Fibroblast of pulmonary artery (primary cell): ENCODE data around the gene RASSF5.
"Not testable (repeated sequence)": the region's sequence is repeated elsewhere in the genome, so short reads cannot be mapped to it uniquely, and the experiment has no call there.

ENCODE experiments used
- DNase-seq: peaks from one replicate; pipeline ENCODE4 v3.0.0-alpha.2; 2010; ENCODE audit warnings: low read depth
- H3K4me3 ChIP-seq: replicated peaks from 2 replicates; pipeline ENCODE4 v1.5.1; 2011; ENCODE audit warnings: low read depth, mild to moderate bottlenecking, control low read depth, low read length, moderate library complexity
- TF ChIP-seq, protein P1 (sequence below): IDR thresholded peaks from 2 replicates; pipeline ENCODE4 v1.5.1; 2011; ENCODE audit warnings: mild to moderate bottlenecking, control low read depth, low read length, inconsistent platforms; ENCODE audit errors: missing control alignments

Gene RASSF5

DNA sequence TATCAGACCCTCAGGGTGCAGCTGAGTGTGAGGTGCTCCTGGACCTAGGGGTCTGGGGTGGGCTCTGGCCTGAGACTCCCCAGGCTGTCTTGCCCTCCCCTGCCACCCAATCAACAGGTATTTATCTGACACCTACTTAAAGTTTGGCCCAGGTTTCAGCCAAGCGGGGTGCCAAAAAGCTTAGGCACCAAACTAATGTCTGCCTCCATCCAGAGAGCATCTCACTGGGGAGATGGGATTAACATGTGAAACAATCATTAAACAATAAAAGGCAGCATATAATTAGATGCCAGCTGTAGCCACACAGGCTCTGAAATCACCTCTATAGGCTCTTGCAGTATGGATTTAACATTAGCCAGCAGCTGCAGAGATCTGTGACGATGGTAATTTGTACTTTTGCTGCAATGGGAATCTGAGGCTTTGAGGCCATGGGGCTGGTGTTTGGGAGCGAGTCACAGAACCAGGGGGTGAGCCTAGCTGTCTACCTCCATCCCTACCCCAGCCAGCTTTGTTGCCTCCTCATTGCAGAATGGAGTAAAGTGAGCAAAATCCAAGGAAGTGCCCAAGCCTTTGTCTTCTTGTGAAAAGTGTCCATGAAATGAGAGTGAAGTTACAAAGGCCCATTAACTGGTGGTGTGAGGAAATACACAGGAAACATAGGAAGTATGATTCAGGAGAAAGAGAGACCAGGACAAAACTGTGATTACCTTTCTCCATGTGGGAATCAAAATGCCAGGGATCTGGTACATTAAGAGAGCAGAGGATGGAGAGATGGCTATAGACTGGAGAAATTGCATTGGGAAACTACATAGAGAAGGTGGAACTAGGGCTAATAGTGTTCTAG is 68.8 kb downstream of the RASSF5 start:
- H3K4me3 ChIP-seq, result no peak overlapping the region
- TF ChIP-seq, protein P1, sequence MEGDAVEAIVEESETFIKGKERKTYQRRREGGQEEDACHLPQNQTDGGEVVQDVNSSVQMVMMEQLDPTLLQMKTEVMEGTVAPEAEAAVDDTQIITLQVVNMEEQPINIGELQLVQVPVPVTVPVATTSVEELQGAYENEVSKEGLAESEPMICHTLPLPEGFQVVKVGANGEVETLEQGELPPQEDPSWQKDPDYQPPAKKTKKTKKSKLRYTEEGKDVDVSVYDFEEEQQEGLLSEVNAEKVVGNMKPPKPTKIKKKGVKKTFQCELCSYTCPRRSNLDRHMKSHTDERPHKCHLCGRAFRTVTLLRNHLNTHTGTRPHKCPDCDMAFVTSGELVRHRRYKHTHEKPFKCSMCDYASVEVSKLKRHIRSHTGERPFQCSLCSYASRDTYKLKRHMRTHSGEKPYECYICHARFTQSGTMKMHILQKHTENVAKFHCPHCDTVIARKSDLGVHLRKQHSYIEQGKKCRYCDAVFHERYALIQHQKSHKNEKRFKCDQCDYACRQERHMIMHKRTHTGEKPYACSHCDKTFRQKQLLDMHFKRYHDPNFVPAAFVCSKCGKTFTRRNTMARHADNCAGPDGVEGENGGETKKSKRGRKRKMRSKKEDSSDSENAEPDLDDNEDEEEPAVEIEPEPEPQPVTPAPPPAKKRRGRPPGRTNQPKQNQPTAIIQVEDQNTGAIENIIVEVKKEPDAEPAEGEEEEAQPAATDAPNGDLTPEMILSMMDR, result no peak
- DNase-seq, result no peak

DNA sequence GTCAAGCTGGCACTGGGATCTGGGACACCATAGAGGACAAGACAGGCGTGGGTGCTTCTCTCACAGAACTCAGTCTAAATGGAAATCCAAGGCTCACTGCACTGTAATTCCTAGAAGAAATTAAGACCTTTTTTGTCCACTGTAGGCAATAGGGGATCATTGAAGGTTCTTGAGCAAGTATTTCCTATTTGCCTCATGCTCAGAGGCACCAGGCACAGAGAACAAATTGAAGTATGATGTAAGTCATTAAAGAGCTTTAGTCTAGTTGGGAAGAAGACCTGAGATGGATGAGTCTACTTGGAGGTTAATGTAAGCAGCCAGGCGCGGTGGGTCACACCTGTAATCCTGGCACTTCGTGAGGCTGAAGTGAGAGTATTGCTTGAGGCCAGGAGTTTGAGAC is 70.3 kb downstream of the RASSF5 start:
- TF ChIP-seq, protein P1, result no peak
- H3K4me3 ChIP-seq, result no peak overlapping the region

DNA sequence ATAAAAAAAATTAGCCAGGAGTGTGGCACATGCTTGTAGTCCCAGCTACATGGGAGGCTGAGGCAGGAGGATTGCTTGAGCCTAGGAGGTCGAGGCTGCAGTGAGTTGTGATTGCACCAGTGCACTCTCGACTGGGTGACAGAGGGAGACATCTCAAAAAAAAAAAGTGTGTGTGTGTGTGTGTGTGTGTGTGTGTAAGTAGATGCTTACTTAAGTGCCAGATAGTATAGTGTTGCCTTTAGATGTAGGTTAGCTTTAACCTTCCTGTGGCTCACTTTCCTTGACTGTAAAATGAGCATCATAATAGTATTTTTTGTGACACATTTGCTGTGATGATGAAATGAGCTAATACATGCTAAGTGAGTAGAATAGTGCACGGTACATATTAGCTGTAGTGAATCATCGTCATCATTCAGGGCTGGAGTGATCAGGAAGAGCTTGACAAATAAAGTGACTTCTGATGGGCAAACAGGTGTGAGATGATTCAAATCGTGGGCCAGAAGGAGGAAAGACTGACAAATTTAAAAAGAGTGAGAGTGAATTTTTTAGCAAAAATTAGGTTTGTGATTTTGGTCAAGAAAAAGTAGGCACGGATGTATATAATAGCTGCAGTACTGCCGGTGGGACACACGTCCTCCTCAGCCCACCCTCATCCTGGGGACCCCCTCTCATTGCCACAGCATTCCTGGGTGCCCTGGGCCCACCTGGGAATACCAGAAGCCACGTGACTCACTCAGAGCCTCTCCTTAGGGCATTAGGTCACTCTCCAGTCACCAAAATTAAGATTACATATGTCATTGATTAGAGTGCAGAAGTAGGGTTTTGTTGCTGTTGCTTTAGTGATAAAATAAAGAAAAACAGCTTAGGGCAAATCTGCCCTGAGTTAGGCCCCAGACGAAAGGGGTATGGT is 71.0 kb downstream of the RASSF5 start:
- no peak overlapping the region for H3K4me3 ChIP-seq
- TF ChIP-seq, protein P1, result no peak
- no peak for DNase-seq

More for the DNA sequence above, 70.3 kb downstream of the RASSF5 start:
- no peak for DNase-seq

DNA sequence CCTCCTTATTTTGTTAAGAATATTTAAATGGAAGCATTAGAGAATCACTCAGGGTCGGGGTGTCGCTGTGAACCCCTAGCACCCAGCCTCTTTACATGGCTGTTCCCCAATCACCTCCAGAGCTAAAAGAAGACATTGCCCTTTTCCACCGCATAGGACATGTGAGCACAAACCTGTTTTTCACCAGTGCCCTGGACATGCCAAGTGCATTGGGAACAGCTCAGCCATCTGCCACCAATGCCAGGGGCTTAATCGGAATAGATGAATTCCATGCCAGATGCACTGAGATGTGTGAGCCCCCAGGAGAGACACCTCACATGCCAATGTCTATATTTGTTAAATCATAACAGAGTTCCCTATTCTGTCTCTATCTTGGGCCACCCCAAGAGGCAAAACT is 71.6 kb downstream of the RASSF5 start:
- DNase-seq, result no peak
- H3K4me3 ChIP-seq, result no peak overlapping the region
- TF ChIP-seq, protein P1, result no peak

DNA sequence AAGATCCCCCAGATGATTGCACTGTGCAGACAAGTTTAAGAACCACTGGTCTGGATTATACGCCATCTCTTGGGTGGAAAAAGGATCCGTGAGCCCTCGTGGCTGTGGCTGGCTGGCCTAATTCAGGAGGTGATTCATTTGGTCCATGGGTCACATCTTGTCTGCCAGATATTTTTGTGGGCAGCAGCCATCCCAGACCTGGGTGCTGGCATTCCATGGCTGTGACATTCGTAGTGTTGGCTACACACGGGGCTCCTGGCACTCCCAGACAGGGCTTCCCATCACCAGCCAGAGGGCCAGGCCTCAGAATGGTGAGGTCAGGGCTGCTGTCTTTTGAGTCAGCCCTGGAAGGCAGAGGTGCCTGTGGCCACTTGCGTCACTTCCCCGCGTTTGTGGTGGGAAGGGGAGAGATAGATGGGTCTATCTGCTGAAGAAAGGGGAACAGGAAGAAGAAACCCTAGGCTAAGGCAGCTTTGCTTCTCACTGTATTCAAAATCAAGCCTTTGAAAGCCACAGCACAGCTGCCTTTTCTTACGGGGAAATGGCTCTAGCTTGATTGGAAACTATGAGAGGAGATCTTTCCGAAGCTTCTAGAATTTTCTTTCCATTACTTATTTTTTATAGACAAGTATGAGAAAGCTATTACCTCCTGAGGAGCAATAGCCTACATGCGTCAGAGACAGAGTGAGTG is 72.6 kb downstream of the RASSF5 start:
- TF ChIP-seq, protein P1, result no peak
- H3K4me3 ChIP-seq, result no peak overlapping the region
- DNase-seq, result no peak

DNA sequence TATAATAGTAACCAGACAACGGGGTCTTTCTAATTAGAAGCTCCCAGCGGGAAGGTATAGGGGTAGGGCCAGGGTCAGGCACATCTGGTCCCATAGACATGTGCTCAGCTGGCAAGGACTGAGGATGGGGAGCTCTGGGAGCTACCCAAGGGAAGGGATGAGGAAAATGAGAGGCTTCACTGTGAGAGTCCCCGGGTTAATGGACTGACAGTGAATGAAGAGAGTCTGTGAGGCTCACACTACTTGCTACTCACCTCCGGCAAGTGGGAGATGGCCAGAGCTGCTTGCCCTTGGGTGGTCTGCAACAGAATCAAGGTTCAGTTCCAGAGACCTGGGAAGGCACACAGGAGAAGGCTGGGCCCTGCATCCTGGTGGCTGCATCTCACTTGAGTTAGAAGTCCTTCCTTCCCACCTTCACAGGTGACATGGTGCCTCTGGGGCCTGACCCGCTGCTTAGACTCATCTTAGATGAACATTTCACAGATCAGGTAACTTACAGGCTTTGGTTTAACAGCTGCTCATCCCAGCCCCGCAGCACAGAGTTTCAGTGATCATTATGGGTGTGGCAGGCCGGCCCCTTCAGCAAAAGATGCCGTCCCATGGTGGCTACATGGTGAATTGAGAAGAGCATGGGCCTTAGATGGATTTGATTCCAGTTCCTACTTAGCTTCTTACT is 73.2 kb downstream of the RASSF5 start:
- TF ChIP-seq, protein P1, result no peak
- DNase-seq, result no peak
- H3K4me3 ChIP-seq, result no peak overlapping the region

DNA sequence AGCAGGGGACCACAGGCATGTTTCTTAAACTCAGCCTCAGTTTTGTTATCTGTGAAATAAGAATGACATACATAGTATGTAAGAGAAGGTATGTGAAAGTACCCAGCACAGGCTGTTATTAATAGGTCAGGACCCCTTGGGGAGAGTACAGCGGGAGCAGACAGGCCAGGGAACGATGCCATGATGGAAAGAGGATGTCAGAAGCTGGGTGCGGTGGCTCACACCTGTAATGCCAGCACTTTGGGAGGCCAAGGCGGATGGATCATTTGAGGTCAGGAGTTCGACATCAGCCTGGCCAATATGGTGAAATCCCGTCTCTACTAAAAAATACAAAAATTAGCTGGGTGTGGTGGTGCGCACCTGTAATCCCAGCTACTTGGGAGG is 73.8 kb downstream of the RASSF5 start:
- H3K4me3 ChIP-seq, DNase-seq: not testable (repeated sequence)
